ENCODE measurements around the gene SP140. TPM values are rescaled to one million over a fixed set of nuclear protein-coding genes. Genes with fewer than 3 reads are reported as not detected.
"Not testable (repeated sequence)": the region's sequence is repeated elsewhere in the genome, so short reads cannot be mapped to it uniquely, and the experiment has no call there.

Gene SP140
- total RNA-seq, 2 experiments from 2014 or later = 95.1 to 98.8 TPM

- H3K4me3 Mint-ChIP-seq = not testable (repeated sequence)
Observed at GRCh38 chr2:230341936-230342528, 116.5 kb downstream of the SP140 start.

GRCh38 chr2:230343041-230343624 lies 117.6 kb downstream of the SP140 start:
- intact Hi-C loops (cut with micrococcal nuclease); H3K4me3 Mint-ChIP-seq; H3K27ac Mint-ChIP-seq; DNase-seq; CTCF ChIA-PET; H3K27me3 Mint-ChIP-seq (ENCODE audit: low read depth): not testable (repeated sequence)
- Mint-ChIP-seq H3K4me1 (ENCODE audit: low read depth) (peaks cover 51% of the 10 kb centered on the region), H3K9me3 (peaks cover 29% of the 10 kb centered on the region), H3K36me3 (ENCODE audit: low read depth) (peaks cover 57% of the 10 kb centered on the region)

More at GRCh38 chr2:230341936-230342528, 116.5 kb downstream of the SP140 start:
- intact Hi-C loops (cut with micrococcal nuclease); DNase-seq; H3K27ac Mint-ChIP-seq; CTCF ChIA-PET; H3K27me3 Mint-ChIP-seq (ENCODE audit: low read depth): not testable (repeated sequence)
- Mint-ChIP-seq H3K9me3 (peaks cover 25% of the 10 kb centered on the region), H3K36me3 (ENCODE audit: low read depth) (peaks cover 54% of the 10 kb centered on the region), H3K4me1 (ENCODE audit: low read depth) (peaks cover 43% of the 10 kb centered on the region)

GRCh38 chr2:230343747-230344146 lies 118.2 kb downstream of the SP140 start:
- CTCF ChIA-PET = no interaction called here
- Mint-ChIP-seq H3K4me1 (ENCODE audit: low read depth) (peaks cover 57% of the 10 kb centered on the region), H3K27ac (peak overlapping the region; percentile 9), H3K36me3 (ENCODE audit: low read depth) (peaks cover 57% of the 10 kb centered on the region), H3K27me3 (ENCODE audit: low read depth) (no peaks in the 10 kb centered on the region), H3K9me3 (peaks cover 29% of the 10 kb centered on the region), H3K4me3 (no peak overlapping the region)
- intact Hi-C loops (cut with micrococcal nuclease) = no loop called here
- DNase-seq = no peak

GRCh38 chr2:230346465-230346864 lies 120.9 kb downstream of the SP140 start:
- DNase-seq = no peak
- intact Hi-C loops (cut with micrococcal nuclease) = loop anchor here (5.0 kb wide), 1 partner anchor 446 kb away; no protein-coding TSS in a partner anchor
- Mint-ChIP-seq H3K9me3 (peaks cover 29% of the 10 kb centered on the region), H3K27me3 (ENCODE audit: low read depth) (no peaks in the 10 kb centered on the region), H3K27ac (peak overlapping the region; percentile 28), H3K36me3 (ENCODE audit: low read depth) (peaks cover 55% of the 10 kb centered on the region), H3K4me3 (no peak overlapping the region), H3K4me1 (ENCODE audit: low read depth) (peaks cover 76% of the 10 kb centered on the region)
- CTCF ChIA-PET = interaction anchor here (0.7 kb wide), 1 partner anchor 282 kb away, joined by 3 read pairs; no protein-coding TSS in a partner anchor

GRCh38 chr2:230346921-230347533 lies 121.5 kb downstream of the SP140 start:
- Mint-ChIP-seq H3K9me3 (peaks cover 29% of the 10 kb centered on the region), H3K27me3 (ENCODE audit: low read depth) (no peaks in the 10 kb centered on the region), H3K4me1 (ENCODE audit: low read depth) (peaks cover 75% of the 10 kb centered on the region), H3K27ac (peak overlapping the region; percentile 85), H3K36me3 (ENCODE audit: low read depth) (peaks cover 53% of the 10 kb centered on the region), H3K4me3 (no peak overlapping the region)
- CTCF ChIA-PET = interaction anchor here (0.7 kb wide), 1 partner anchor 283 kb away, joined by 3 read pairs; no protein-coding TSS in a partner anchor
- DNase-seq = no peak
- intact Hi-C loops (cut with micrococcal nuclease) = loop anchor here (5.0 kb wide), 1 partner anchor 445 kb away; no protein-coding TSS in a partner anchor

- H3K4me1 Mint-ChIP-seq (ENCODE audit: low read depth) = peaks cover 71% of the 10 kb centered on the region
- no peaks in the 10 kb centered on the region for H3K27me3 Mint-ChIP-seq (ENCODE audit: low read depth)
- DNase-seq = peak; percentile 76
- peaks cover 49% of the 10 kb centered on the region for H3K36me3 Mint-ChIP-seq (ENCODE audit: low read depth)
- peaks cover 29% of the 10 kb centered on the region for H3K9me3 Mint-ChIP-seq
- no peak overlapping the region for H3K4me3 Mint-ChIP-seq
- CTCF ChIA-PET = no interaction called here
- peak overlapping the region; percentile 85 for H3K27ac Mint-ChIP-seq
- intact Hi-C loops (cut with micrococcal nuclease) = loop anchor here (1.0 to 5.0 kb wide), 6 partner anchors 11 to 445 kb away; partner anchors contain the start of genes SP100, SP110 and SP140L
Observed at GRCh38 chr2:230347659-230348305, 122.2 kb downstream of the SP140 start.

GRCh38 chr2:230348787-230349186 lies 123.3 kb downstream of the SP140 start:
- Mint-ChIP-seq H3K4me3 (peak overlapping the region; percentile 19), H3K36me3 (ENCODE audit: low read depth) (peaks cover 42% of the 10 kb centered on the region), H3K27me3 (ENCODE audit: low read depth) (no peaks in the 10 kb centered on the region), H3K4me1 (ENCODE audit: low read depth) (peaks cover 63% of the 10 kb centered on the region), H3K27ac (peak overlapping the region; percentile 85), H3K9me3 (peaks cover 28% of the 10 kb centered on the region)
- peak; percentile 49 for DNase-seq
- intact Hi-C loops (cut with micrococcal nuclease) = loop anchor here (1.0 to 5.0 kb wide), 6 partner anchors 12 to 444 kb away; partner anchors contain the start of genes SP100, SP110 and SP140L
- CTCF ChIA-PET = no interaction called here

- peaks cover 10% of the 10 kb centered on the region for H3K4me1 Mint-ChIP-seq (ENCODE audit: low read depth)
- intact Hi-C loops (cut with micrococcal nuclease) = no loop called here
- CTCF ChIA-PET = no interaction called here
- DNase-seq = no peak
- peaks cover 3% of the 10 kb centered on the region for H3K9me3 Mint-ChIP-seq
- H3K36me3 Mint-ChIP-seq (ENCODE audit: low read depth) = peaks cover 27% of the 10 kb centered on the region
- H3K4me3 Mint-ChIP-seq = no peak overlapping the region
- H3K27me3 Mint-ChIP-seq (ENCODE audit: low read depth) = no peaks in the 10 kb centered on the region
- H3K27ac Mint-ChIP-seq = no peak overlapping the region
Observed at GRCh38 chr2:230356084-230356483, 130.5 kb downstream of the SP140 start.

GRCh38 chr2:230358305-230358704 lies 132.8 kb downstream of the SP140 start:
- peaks cover 42% of the 10 kb centered on the region for H3K36me3 Mint-ChIP-seq (ENCODE audit: low read depth)
- peaks cover 23% of the 10 kb centered on the region for H3K4me1 Mint-ChIP-seq (ENCODE audit: low read depth)
- no peak overlapping the region for H3K4me3 Mint-ChIP-seq
- intact Hi-C loops (cut with micrococcal nuclease) = no loop called here
- no peaks in the 10 kb centered on the region for H3K27me3 Mint-ChIP-seq (ENCODE audit: low read depth)
- no peak for DNase-seq
- H3K27ac Mint-ChIP-seq = no peak overlapping the region
- CTCF ChIA-PET = no interaction called here
- H3K9me3 Mint-ChIP-seq = peaks cover 3% of the 10 kb centered on the region

- no peak overlapping the region for H3K4me3 Mint-ChIP-seq
- peaks cover 21% of the 10 kb centered on the region for H3K4me1 Mint-ChIP-seq (ENCODE audit: low read depth)
- H3K27me3 Mint-ChIP-seq (ENCODE audit: low read depth) = no peaks in the 10 kb centered on the region
- no peak overlapping the region for H3K27ac Mint-ChIP-seq
- peaks cover 57% of the 10 kb centered on the region for H3K36me3 Mint-ChIP-seq (ENCODE audit: low read depth)
- intact Hi-C loops (cut with micrococcal nuclease) = no loop called here
- peaks cover 3% of the 10 kb centered on the region for H3K9me3 Mint-ChIP-seq
- DNase-seq = no peak
- CTCF ChIA-PET = interaction anchor here (0.7 kb wide), 1 partner anchor 148 kb away, joined by 3 read pairs; no protein-coding TSS in a partner anchor
Observed at GRCh38 chr2:230360028-230360427, 134.5 kb downstream of the SP140 start.

GRCh38 chr2:230362030-230362691 lies 136.6 kb downstream of the SP140 start:
- Mint-ChIP-seq H3K27ac (peak overlapping the region; percentile 50), H3K4me1 (ENCODE audit: low read depth) (peaks cover 26% of the 10 kb centered on the region), H3K27me3 (ENCODE audit: low read depth) (no peaks in the 10 kb centered on the region), H3K36me3 (ENCODE audit: low read depth) (peaks cover 64% of the 10 kb centered on the region), H3K4me3 (no peak overlapping the region), H3K9me3 (peaks cover 3% of the 10 kb centered on the region)
- DNase-seq = no peak
- CTCF ChIA-PET = no interaction called here
- intact Hi-C loops (cut with micrococcal nuclease) = no loop called here
